ENCODE measurements around the gene GRPEL2.

The GRPEL2 gene

GRCh38 chr5:149328177-149328576 is 17.1 kb upstream of the GRPEL2 start:
- H3K27me3 ChIP-seq (ENCODE audit: low read length), result no peaks in the 10 kb centered on the region
- H3F3A ChIP-seq (ENCODE audit: insufficient read depth), result no peaks in the 10 kb centered on the region
- no peak overlapping the region for H2AFZ ChIP-seq (ENCODE audit: low read depth, low read length, severe bottlenecking)
- H3K4me2 ChIP-seq (ENCODE audit: low read depth, low read length, poor library complexity, severe bottlenecking), result no peak overlapping the region
- H3K9ac ChIP-seq (ENCODE audit: low read length), result no peak overlapping the region
- no peak overlapping the region for H3K27ac ChIP-seq (ENCODE audit: low read depth, low read length)
- no peaks in the 10 kb centered on the region for H3K36me3 ChIP-seq (ENCODE audit: low read length)
- no peak for TF ChIP-seq EZH2phosphoT487 (conservative IDR thresholded peaks at IDR 0.05; ENCODE audit: low read length)
- TF ChIP-seq CTCF (IDR thresholded peaks at IDR 0.05; ENCODE audit: insufficient read depth, low read length, poor library complexity, severe bottlenecking), result no peak
- H3K79me2 ChIP-seq (ENCODE audit: insufficient read depth, low read length), result no peaks in the 10 kb centered on the region
- no peaks in the 10 kb centered on the region for H3K9me2 ChIP-seq (replicated peaks; ENCODE audit: insufficient read depth, low read length)
- no peaks in the 10 kb centered on the region for H4K20me1 ChIP-seq (ENCODE audit: low read depth, low read length)
- H3K4me3 ChIP-seq (ENCODE audit: insufficient read depth, low read length, poor library complexity, severe bottlenecking), result no peak overlapping the region
- H3K9me3 ChIP-seq (ENCODE audit: insufficient read depth, low read length), result no peaks in the 10 kb centered on the region

- no peaks in the 10 kb centered on the region for H3K9me2 ChIP-seq (replicated peaks; ENCODE audit: insufficient read depth, low read length)
- H3K9me3 ChIP-seq (ENCODE audit: insufficient read depth, low read length), result no peaks in the 10 kb centered on the region
- H2AFZ ChIP-seq (ENCODE audit: low read depth, low read length, severe bottlenecking), result no peak overlapping the region
- no peaks in the 10 kb centered on the region for H3K27me3 ChIP-seq (ENCODE audit: low read length)
- H4K20me1 ChIP-seq (ENCODE audit: low read depth, low read length), result no peaks in the 10 kb centered on the region
- H3K4me2 ChIP-seq (ENCODE audit: low read depth, low read length, poor library complexity, severe bottlenecking), result no peak overlapping the region
- H3K4me3 ChIP-seq (ENCODE audit: insufficient read depth, low read length, poor library complexity, severe bottlenecking), result no peak overlapping the region
- H3K36me3 ChIP-seq (ENCODE audit: low read length), result no peaks in the 10 kb centered on the region
- H3K79me2 ChIP-seq (ENCODE audit: insufficient read depth, low read length), result no peaks in the 10 kb centered on the region
- TF ChIP-seq CTCF (IDR thresholded peaks at IDR 0.05; ENCODE audit: insufficient read depth, low read length, poor library complexity, severe bottlenecking) (no peak), EZH2phosphoT487 (conservative IDR thresholded peaks at IDR 0.05; ENCODE audit: low read length) (no peak)
- no peaks in the 10 kb centered on the region for H3F3A ChIP-seq (ENCODE audit: insufficient read depth)
- H3K9ac ChIP-seq (ENCODE audit: low read length), result no peak overlapping the region
- H3K27ac ChIP-seq (ENCODE audit: low read depth, low read length), result no peak overlapping the region
Measured at GRCh38 chr5:149333711-149334443, 11.4 kb upstream of the GRPEL2 start.

GRCh38 chr5:149337736-149338135 is 7.6 kb upstream of the GRPEL2 start:
- H3K9ac ChIP-seq (ENCODE audit: low read length), result no peak overlapping the region
- H2AFZ ChIP-seq (ENCODE audit: low read depth, low read length, severe bottlenecking), result no peak overlapping the region
- no peaks in the 10 kb centered on the region for H3K79me2 ChIP-seq (ENCODE audit: insufficient read depth, low read length)
- no peak overlapping the region for H3K4me3 ChIP-seq (ENCODE audit: insufficient read depth, low read length, poor library complexity, severe bottlenecking)
- H3K9me3 ChIP-seq (ENCODE audit: insufficient read depth, low read length), result no peaks in the 10 kb centered on the region
- H4K20me1 ChIP-seq (ENCODE audit: low read depth, low read length), result no peaks in the 10 kb centered on the region
- H3K27me3 ChIP-seq (ENCODE audit: low read length), result no peaks in the 10 kb centered on the region
- no peaks in the 10 kb centered on the region for H3F3A ChIP-seq (ENCODE audit: insufficient read depth)
- no peak overlapping the region for H3K27ac ChIP-seq (ENCODE audit: low read depth, low read length)
- no peak for TF ChIP-seq CTCF (IDR thresholded peaks at IDR 0.05; ENCODE audit: insufficient read depth, low read length, poor library complexity, severe bottlenecking)
- no peak for TF ChIP-seq EZH2phosphoT487 (conservative IDR thresholded peaks at IDR 0.05; ENCODE audit: low read length)
- no peaks in the 10 kb centered on the region for H3K9me2 ChIP-seq (replicated peaks; ENCODE audit: insufficient read depth, low read length)
- H3K4me2 ChIP-seq (ENCODE audit: low read depth, low read length, poor library complexity, severe bottlenecking), result no peak overlapping the region
- no peaks in the 10 kb centered on the region for H3K36me3 ChIP-seq (ENCODE audit: low read length)
